Activated T-cell treated with anti-CD3 and anti-CD28 coated beads for 48 hours (primary cell): ENCODE data around the gene CCDC134.
A peak's percentile ranks its signal among the peaks of the same experiment; 100 is the strongest.

ENCODE experiments used
- DNase-seq: peaks from one replicate; pipeline ENCODE4 v3.0.0-alpha.2; 2020; ENCODE audit warnings: low read depth

Gene CCDC134

GRCh38 chr22:41800348-41801146 lies at the start of gene CCDC134:
TSS of gene CCDC134 (plus strand) at chr22:41800679. CDS start at chr22:41808891, 8,212 bp downstream.
- peak; percentile 92 for DNase-seq

GRCh38 chr22:41752011-41752970 lies 48.2 kb upstream of the CCDC134 start:
- DNase-seq: no peak

- DNase-seq: no peak
These were observed 46.5 kb upstream of the CCDC134 start for GRCh38 chr22:41753984-41754383.

GRCh38 chr22:41757502-41757901 lies 43.0 kb upstream of the CCDC134 start:
- DNase-seq: no peak

- DNase-seq: no peak
These were observed 42.2 kb upstream of the CCDC134 start for GRCh38 chr22:41758231-41758630.

- DNase-seq: no peak
These were observed 37.3 kb upstream of the CCDC134 start for GRCh38 chr22:41762980-41763779.

- DNase-seq: no peak
These were observed 34.0 kb upstream of the CCDC134 start for GRCh38 chr22:41766476-41766875.

GRCh38 chr22:41768430-41768829 lies 32.0 kb upstream of the CCDC134 start:
- DNase-seq: no peak

GRCh38 chr22:41770715-41771468 lies 29.6 kb upstream of the CCDC134 start:
- no peak for DNase-seq

- DNase-seq: no peak
These were observed 28.3 kb upstream of the CCDC134 start for GRCh38 chr22:41772198-41772597.

- DNase-seq: no peak
These were observed 27.8 kb upstream of the CCDC134 start for GRCh38 chr22:41772645-41773044.

GRCh38 chr22:41775338-41775737 lies 25.1 kb upstream of the CCDC134 start:
- no peak for DNase-seq

- no peak for DNase-seq
These were observed 24.5 kb upstream of the CCDC134 start for GRCh38 chr22:41775976-41776375.

- DNase-seq: no peak
These were observed 24.1 kb upstream of the CCDC134 start for GRCh38 chr22:41776381-41776780.

- no peak for DNase-seq
These were observed 22.6 kb upstream of the CCDC134 start for GRCh38 chr22:41777749-41778425.

- no peak for DNase-seq
These were observed 20.5 kb upstream of the CCDC134 start for GRCh38 chr22:41779929-41780505.

- DNase-seq: peak; percentile 80
These were observed 19.6 kb upstream of the CCDC134 start for GRCh38 chr22:41780746-41781505.

- DNase-seq: no peak
These were observed 19.0 kb upstream of the CCDC134 start for GRCh38 chr22:41781507-41781906.

- no peak for DNase-seq
These were observed 18.2 kb upstream of the CCDC134 start for GRCh38 chr22:41782316-41782715.

GRCh38 chr22:41782751-41783150 lies 17.7 kb upstream of the CCDC134 start:
- no peak for DNase-seq
